ELR (cell line): ENCODE results near the gene CCDC92.
A peak's percentile ranks its signal among the peaks of the same experiment; 100 is the strongest.
"Not testable (repeated sequence)": the region's sequence is repeated elsewhere in the genome, so short reads cannot be mapped to it uniquely, and the experiment has no call there.

Source experiments
- DNase-seq: peaks from one replicate; pipeline ENCODE4 v3.0.0-alpha.2; 2015; ENCODE audit warnings: low read depth

CCDC92 gene

DNA sequence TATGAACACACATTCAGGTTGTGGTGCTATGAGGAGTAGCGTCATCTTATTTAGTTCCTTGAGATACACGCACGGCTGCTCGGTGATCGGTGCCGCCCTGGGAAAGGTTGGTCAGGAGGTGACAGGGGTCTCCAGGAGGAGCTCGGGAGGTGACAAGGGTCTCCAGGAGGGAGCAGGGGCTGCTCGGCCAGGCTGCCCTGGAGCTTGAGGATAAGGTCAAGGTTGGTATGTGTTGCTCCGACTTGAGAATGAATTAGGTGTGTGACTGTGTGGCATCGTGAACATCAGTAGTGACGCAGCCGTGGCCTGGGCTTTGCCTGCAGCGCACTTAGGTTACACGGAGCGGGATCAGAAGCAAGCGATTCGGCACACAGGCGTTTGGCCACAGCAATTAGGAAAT lies 36.2 kb downstream of the CCDC92 start:
- no peak for DNase-seq

DNA sequence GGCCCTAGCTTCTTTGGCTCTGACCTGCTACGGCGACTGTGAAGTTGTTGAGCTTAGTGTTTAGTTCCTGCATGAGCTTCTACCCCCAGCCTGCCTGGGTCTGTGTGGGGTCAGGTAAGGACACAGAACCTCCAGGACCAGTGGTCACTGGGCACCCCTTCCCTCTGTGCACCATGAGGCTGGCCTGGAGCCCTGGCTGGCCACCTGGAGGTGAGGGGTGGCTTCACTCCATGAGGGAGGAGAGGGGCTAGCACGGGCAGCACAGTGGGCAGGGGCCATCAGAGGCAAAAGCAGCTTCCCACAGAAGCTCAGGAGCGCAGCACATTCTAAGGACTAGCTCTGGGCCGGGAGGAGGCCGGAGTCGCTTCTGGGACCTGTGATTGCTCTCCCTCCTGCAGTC lies 36.7 kb downstream of the CCDC92 start:
- no peak for DNase-seq

DNA sequence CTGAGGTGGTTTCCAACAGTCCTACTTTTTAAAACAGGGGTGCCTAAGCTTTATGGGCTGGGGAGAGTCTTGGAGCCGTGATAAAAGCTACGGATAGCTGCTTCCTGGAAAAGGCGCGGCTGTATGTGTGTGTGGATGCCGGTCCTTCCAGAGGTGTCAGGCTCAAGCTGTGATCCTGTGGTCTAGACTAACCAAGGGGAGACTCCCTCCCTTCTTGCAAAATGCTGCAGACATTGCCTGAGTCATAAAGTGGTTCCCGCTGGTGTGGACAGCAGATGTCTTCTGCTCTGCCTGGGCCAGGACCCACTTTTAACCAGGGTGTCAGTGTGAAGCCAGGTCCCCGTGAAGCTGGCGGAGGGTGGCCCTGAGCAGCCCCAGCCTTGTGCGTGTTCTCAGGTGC lies 37.8 kb downstream of the CCDC92 start:
- peak; percentile 41 for DNase-seq

DNA sequence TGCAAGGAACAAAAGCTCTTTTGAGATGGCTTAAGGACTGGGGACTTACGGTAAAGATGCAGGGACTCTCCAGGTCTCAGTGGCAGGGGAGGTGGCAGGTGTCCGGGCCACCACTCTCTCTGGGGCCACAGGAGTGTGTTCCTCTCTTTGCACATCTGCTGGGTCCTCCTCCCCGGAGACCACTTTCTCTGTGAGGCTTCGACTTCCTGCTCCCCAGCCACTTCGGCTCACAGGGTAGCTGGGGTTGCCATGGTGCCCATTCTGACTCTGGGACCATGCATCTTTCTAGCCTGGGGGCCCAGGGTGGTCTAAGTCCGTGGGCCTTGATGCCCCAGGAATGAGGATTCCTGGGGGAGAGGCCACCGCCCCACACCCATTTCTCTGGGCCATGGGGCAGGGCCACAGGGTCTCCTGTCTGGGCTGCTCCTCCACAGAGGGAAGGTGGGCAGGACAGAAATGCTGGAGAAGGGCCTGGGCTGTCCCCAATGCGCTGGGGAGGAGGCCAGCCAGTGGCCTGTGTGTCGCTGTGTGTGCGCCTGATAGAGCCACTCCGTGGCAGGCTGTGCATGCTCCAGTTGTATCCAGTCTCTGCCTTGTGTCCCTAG lies 38.5 kb downstream of the CCDC92 start:
- DNase-seq = no peak

DNA sequence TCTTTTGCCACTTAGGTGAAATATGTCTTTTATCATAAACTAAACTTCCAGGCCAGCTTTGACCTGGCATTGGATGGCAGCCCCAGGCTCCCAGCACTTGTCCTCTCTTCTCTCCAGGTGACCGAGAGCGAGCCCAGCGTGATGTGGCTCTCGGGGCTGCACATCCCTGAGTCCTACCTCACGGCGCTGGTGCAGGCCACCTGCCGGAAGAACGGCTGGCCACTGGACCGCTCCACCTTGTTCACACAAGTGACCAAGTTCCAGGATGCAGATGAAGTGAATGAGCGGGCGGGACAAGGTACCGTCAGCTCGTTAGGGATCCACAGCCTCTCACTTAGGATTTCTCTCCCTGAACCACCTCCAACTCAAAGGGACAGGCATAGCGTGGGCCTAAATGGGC lies 39.4 kb downstream of the CCDC92 start:
- no peak for DNase-seq

DNA sequence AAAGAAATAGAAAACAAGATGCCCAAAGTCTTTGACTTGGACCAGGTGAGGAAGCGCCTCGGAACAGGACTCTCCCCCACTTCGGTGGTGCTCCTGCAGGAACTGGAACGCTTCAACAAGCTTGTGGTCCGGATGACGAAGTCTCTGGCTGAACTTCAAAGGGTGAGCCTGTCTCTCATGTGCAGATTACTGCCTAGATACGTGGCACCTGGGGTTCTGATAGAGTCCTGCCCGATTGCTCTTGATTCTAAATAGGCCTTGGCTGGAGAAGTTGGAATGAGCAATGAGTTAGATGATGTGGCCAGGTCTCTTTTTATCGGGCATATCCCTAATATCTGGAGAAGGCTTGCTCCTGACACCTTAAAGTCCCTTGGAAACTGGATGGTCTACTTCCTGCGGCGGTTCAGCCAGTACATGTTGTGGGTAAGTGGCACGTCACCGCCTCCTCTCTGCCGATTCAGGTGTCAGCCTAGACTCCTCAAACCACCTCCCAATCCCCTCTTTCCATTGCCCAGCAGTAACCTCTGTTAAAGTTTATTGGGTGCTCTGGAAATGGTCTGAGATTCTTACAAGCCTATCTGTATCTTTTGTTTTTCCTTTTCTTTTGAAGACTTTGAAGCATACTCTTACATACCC lies 40.8 kb downstream of the CCDC92 start:
- DNase-seq = no peak

DNA sequence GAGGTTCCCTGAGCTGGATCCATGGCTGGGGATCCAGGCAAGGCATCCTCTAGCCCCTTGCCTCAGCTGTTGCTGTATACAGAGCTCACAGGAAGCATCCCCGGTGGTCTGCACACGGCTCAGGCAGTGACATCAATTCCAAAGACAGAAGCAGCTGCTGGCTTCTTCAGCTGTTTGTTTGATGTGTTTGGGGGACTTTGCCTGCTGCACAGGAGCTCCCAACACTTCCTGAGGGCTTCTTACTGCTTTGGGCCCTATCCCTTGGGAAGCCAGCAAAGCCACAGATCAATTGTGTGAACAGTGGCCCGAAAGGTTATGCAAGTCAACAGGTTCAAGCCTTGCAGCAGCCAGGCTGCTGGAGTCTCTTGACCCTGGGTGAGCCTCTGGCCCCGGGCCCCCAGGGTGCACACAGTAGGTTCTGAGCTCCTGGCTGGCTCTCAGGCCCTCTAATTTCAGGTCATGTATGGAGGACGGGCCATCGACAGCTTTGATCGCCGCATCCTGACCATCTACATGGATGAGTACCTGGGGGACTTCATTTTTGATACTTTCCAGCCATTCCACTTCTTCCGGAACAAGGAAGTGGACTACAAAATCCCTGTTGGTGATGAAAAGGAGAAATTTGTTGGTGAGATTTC lies 42.6 kb downstream of the CCDC92 start:
- no peak for DNase-seq

DNA sequence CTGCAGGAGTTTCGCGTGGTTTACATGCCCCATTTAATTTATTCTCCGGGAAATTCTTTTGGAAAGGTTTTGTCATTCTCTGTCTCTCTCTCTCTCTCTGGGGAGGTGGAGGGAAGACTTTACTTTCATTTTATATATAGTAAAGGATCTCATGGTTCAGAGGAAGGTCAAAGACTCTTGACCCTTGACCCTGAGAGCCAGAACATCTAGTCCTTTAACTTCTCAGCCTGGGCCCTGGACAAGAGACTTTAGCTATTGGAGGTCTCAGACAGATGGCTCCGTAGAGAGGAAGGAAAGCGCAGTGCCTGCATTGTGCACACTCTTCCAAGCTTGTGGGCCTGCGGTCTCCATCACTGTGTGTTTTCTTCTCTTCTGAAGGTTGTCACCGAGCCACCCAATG lies 43.7 kb downstream of the CCDC92 start:
- DNase-seq = no peak

DNA sequence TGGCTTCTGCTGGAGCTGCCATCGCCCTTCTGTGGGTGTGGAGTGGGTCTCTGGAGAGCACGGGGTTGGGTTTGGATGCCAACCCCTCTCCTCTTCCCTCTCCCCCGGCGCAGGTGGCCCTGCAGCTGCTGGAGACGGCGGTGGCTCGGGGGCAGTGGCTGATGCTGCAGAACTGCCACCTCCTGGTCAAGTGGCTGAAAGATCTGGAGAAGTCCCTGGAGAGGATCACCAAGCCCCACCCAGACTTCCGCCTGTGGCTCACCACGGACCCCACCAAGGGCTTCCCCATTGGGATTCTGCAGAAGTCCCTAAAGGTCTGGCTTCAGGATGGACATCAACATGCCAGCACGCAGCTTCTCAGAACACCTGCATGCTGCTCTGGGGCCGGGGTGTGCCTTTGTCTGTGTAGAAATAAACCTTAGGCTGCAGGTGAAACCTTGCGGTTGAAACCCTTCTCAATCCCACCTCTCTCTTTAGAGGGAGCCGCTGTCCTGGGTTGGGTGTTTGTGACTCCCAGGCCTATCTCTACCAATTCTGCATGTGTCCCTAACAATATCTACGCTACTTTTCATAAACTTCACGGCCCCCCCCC lies 44.3 kb downstream of the CCDC92 start:
- no peak for DNase-seq

DNA sequence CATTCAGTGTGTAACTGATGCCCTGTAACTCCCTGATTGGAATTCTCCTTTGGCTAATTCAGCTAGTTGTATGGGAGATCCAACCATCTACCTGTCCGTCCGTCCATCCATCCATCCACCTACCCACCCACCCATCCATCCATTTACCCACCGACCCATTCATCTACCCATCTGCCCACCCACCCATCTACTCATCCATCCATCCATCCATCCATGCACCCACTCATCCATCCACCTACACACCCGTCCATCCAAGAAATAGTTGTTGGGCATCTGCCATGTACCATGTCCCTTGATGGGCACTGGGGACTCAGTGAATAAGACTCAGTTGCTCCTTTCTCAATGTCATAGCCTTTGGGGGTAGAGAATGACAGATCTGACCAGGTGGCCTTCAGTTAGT lies 48.1 kb downstream of the CCDC92 start:
- DNase-seq = no peak

DNA sequence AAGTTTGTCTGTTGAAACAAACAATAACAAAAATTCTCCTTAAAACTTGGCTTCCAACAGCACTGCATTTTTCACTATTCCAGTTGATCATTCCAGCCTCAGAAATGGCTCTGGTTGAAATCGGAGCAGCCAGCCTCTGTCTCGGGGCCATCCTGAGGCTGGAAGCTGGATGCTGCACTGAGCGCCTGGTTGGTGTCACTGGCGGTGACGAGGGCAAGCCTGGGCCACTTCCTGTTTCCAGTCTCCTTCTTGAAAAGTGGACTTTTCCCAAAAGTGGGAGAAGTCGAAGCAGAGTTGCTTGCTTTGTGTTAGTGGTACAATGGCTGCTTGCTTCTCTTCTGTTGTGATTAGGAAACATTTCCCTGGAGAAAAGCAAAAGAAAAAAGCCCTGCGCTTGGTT lies 48.7 kb downstream of the CCDC92 start:
- no peak for DNase-seq

DNA sequence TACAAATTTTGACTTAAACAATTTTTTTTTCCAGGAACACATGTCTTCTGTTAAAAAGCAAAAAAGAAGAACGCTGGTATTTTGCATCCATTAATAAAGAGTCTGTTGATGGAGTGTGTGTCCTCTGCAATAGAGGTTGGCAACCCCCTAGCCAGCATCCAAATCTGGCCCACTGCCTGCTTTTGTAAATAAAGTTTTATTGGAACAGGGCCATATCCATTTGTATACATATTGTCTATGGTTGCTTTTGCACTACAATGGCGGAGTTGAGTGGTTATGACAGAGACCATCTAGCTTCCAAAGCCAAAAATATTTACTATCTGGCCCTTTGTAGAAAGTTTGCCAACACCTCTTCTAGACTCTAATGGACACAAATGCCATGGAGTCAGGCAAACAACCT lies 49.6 kb downstream of the CCDC92 start:
- DNase-seq = no peak

DNA sequence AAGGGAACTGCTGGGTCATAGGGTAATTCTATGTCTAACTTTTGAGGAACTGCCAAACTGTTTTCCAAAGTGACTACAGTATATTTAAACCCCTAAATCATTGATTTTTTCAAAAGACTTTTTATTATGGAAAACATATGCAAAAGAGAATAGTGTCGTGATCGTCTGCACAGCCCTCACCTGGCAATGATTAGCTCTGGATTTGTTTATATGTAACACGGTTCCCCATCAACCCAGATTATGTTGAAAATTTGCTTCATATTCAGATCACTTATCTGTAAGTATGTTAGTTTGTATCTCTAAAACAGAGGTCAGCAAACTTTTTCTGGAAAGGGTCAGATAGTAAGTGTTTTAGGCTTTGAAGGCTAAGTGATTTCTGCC lies 52.7 kb downstream of the CCDC92 start:
- no peak for DNase-seq

DNA sequence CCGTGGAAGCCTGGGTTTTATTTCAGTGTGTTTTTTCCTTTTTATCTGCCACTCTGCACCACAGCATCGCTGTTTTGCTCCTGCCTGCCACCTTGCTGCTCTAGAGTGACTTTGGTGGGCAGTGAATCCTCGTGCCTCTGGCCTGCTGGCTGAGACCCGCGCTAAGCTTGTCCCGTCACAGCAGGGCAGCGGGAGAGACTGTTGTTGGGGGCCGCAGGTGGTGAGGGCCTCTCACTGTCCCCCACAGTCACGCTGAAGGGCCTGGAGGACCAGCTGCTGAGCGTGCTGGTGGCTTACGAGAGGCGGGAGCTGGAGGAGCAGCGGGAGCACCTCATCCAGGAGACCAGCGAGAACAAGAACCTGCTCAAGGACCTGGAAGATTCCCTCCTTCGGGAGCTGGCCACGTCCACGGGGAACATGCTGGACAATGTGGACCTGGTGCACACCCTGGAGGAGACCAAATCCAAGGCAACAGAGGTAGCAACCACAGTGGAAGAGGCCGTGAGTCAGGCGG lies 55.2 kb downstream of the CCDC92 start:
- no peak for DNase-seq

DNA sequence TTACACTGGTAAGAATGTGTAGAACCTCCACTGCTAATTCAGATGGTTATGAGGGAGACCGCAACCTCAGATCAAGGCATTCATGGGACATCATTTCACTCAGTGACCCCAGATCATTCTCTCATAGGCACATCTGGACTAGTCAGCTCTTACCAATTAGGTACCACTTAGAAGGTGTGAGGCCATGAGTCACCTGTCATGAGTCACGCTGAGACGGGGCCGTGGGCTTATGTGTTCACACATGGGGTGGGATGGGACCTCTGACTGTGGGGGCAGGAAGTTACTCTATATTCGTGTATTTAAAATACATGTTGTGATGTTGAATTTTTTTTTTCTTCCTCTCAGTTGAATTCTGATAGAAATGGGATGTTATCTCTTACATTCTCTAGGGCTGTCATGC lies 55.9 kb downstream of the CCDC92 start:
- DNase-seq = peak; percentile 58

DNA sequence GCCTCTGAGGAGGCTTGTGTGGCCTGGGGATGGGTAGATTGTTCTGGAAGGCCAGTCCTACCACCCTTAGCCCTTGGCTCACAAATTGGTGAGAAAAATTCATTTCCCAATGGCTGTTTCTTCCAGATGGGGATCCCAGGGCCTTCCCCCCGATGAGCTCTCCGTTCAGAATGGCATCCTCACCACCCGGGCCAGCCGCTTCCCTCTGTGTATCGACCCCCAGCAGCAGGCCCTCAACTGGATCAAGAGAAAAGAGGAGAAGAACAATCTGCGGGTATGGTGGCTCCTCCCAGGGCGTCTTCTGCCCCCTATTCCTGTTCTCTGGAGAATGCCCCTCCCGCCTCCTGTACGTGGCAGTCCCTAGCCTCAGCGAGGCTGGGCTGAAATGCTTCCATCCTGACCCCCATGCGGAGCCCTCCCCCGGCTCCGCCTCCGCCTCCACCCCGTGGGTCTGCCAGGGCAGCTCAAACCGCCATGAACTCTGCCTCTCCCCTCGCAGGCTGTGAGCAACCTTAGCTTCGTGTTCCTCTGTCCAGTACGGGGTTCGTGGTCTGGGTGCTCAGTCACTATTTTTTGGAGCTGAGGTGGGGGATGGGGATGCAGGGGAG lies 57.8 kb downstream of the CCDC92 start:
- DNase-seq = no peak

DNA sequence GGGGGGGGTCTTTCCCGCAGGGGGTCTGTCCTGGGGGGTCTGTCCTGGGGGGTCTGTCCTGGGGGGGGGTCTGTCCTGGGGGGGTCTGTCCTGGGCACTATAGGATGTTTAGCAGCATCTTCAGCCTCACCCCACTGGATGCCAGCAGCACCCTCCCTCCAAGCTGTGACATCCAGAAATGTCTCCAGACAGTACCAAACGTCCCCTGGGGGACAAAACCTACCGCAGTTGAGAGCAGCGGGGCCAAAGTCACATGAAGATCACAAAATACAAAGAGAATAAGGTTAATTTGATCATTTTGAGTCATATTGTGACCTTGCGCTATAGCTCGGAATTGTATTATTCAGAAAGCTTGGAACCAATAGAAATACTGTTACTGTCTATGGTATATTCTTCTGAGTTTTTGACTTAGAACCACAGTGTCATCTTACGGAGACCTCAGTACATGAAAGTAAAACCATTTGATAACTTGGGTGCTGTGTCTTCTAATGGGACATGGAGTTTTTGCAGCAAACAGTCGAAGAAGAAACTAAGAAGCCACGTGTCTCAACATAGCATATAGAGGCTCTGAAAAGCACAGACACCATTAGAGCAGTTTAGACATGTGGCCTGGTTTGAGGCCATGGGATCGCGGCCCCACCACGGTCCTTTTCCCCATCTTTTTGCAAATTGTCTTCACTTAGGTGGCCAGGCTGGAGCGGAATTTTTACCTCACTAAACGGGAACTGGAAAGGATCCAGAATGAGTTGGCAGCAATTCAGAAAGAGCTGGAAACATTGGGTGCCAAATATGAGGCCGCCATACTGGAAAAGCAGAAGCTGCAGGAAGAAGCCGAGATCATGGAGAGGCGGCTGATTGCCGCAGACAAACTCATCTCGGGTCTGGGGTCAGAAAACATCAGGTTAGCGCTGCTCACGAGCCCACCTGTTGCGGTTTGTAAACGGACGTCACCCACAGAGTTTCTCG lies 59.9 kb downstream of the CCDC92 start:
- no peak for DNase-seq

DNA sequence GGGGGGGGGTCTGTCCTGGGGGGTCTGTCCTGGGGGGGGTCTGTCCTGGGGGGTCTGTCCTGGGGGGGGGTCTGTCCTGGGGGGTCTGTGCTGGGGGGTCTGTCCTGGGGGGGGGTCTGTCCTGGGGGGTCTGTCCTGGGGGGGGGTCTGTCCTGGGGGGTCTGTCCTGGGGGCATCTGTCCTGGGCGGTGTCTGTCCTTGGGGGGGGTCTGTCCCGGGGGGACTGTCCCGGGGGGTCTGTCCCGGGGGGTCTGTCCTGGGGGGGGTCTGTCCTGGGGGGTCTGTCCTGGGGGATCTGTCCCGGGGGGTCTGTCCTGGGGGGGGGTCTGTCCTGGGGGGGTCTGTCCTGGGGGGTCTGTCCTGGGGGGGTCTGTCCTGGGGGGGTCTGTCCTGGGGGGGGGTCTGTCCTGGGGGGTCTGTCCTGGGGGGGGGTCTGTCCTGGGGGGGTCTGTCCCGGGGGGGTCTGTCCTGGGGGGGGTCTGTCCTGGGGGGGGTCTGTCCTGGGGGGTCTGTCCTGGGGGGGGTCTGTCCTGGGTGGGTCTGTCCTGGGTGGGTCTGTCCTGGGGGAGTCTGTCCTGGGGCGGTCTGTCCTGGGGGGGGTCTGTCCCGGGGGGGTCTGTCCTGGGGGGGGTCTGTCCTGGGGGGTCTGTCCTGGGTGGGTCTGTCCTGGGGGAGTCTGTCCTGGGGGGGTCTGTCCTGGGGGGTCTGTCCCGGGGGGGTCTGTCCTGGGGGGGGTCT lies 60.8 kb downstream of the CCDC92 start:
- DNase-seq = not testable (repeated sequence)

DNA sequence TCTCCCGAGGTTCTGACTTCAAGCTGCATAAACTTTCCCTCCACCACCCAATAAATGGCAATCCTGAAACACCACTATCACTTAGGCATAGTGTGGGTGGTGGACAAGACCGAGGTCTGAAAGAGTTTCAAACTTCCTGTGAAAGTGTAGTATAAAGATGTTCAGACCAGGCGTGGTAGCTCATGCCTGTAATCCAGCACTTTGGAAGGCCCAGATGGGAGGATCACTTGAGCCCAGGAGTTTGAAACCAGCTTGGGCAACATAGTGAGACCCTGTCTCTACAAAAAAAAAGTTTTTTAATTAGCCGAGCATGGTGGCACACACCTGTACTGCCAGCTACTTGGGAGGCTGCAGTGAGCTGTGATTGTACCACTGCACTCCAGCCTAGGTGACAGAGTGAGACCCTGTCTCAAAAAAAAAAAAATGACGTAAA lies 61.9 kb downstream of the CCDC92 start:
- peak; percentile 33 for DNase-seq

DNA sequence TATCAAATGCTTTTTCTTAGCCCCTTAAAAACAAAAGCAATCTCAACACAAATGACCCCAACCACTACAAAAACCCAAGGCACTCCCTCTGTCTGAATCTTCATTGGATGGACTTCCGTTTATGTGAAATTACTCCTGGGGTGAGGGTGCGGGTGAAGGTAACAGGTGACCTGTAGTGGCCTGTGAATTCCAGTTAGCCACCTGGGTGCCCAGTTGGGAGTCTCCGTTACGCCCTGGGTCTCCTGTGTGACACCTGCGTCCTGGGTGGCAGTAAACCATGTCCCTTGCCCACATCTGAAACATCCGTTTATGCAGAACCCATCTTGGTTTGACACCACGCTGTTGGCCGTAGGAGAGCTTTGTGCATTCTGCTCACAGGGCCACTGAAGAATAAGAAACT lies 62.6 kb downstream of the CCDC92 start:
- no peak for DNase-seq
